Effector CD8-positive, alpha-beta T cell (primary cell): Measurements from ENCODE around the gene FTCD.
"Not testable (repeated sequence)": the region's sequence is repeated elsewhere in the genome, so short reads cannot be mapped to it uniquely, and the experiment has no call there.

Experiments used
- DNase-seq: peaks from one replicate; lab custom pipeline; 2025; lab: John Stamatoyannopoulos, UW

The FTCD gene

GRCh38 chr21:46140352-46141003 is 14.9 kb downstream of the FTCD start:
- DNase-seq: not testable (repeated sequence)

DNA sequence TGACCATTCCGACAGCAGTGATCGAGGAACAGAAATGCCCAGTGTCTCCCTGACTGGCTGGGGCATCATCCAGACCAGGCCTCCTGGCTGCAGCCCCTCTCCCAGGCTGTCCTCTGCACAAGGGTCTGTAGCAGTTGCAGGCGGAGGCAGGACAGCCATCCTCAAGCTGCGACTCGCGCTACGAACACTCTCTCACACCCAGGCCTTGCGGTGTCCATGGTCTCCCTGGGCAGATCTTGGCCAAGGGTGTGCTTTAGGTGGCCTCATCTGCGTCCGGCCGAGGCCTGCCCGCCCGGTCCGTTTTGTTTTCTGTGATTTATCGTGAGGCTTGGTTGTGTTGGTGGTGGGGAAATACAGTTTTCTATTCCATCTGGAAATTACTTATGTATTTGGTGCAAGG is 15.7 kb downstream of the FTCD start:
- DNase-seq: no peak

DNA sequence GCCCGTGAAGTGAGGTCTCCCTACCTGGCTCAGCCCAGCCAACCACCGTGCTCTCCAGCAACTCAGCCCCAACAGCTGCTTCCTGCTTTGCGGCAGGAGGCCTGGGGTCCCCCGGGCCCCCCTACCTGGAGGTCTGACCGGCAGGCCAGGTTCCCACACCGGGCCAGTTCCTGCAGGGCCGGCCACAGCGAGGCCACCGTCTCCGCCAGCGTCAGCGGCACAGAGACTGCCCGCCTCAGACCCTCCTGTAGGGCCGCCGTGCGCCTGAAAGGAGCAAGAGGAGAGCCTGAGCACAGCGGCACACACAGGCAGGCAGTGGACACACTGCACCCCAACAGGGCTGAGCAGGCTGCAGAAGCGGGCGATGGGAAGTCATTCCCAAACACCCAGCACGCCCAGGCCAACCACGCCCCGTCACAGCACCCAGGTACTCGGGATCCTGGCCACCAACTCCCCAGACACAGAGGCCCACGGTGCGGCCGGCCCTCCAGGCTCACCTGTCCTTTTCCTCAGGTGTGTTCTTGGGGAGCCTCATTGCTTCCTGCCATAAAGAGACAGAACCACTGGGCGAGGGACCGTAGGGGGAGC is 16.9 kb downstream of the FTCD start:
- no peak for DNase-seq

- DNase-seq: no peak
These were observed 17.5 kb downstream of the FTCD start for GRCh38 chr21:46137908-46138307.

DNA sequence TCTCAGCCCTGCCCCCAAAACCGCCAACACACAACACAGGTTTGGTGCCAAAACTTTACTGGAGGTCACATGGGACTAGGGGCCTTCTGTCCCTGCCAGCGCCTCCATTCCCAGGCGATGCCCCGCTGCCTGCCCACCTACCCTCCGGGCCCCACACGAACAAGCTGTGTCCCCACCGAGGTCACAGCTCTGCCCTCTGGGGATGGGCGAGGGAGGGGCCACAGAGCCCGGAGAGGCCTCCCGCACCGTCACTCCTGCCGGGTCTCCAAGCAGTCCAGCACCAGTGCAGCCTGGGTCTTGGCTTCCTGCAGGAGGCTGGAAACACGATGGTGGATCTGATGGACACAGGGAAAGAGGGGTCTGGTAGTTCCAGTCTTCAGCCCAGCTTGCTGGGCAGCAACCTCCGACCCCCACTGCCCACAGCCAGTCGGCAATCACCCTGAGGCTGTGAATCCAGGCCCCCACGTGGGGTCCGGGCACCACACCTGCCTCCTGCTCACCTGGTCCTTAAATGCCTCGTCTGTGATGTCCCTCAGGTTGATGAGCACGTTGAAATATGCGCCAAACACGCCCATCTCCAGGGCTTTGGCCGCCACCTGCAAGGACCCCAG is 18.5 kb downstream of the FTCD start:
- no peak for DNase-seq

GRCh38 chr21:46135782-46136395 is 19.5 kb downstream of the FTCD start:
- DNase-seq: no peak

DNA sequence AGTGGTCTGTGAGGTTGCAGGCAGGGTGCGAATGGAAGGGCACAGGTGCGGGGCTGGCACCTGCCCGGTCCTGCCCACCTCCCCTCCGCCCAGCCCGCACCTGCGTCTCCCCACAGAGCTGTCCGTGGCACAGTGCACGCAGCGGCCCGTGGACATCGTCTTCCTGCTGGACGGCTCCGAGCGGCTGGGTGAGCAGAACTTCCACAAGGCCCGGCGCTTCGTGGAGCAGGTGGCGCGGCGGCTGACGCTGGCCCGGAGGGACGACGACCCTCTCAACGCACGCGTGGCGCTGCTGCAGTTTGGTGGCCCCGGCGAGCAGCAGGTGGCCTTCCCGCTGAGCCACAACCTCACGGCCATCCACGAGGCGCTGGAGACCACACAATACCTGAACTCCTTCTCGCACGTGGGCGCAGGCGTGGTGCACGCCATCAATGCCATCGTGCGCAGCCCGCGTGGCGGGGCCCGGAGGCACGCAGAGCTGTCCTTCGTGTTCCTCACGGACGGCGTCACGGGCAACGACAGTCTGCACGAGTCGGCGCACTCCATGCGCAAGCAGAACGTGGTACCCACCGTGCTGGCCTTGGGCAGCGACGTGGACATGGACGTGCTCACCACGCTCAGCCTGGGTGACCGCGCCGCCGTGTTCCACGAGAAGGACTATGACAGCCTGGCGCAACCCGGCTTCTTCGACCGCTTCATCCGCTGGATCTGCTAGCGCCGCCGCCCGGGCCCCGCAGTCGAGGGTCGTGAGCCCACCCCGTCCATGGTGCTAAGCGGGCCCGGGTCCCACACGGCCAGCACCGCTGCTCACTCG is 23.3 kb downstream of the FTCD start:
- DNase-seq: no peak

- DNase-seq: no peak
These were observed 23.9 kb downstream of the FTCD start for GRCh38 chr21:46131588-46131837.

DNA sequence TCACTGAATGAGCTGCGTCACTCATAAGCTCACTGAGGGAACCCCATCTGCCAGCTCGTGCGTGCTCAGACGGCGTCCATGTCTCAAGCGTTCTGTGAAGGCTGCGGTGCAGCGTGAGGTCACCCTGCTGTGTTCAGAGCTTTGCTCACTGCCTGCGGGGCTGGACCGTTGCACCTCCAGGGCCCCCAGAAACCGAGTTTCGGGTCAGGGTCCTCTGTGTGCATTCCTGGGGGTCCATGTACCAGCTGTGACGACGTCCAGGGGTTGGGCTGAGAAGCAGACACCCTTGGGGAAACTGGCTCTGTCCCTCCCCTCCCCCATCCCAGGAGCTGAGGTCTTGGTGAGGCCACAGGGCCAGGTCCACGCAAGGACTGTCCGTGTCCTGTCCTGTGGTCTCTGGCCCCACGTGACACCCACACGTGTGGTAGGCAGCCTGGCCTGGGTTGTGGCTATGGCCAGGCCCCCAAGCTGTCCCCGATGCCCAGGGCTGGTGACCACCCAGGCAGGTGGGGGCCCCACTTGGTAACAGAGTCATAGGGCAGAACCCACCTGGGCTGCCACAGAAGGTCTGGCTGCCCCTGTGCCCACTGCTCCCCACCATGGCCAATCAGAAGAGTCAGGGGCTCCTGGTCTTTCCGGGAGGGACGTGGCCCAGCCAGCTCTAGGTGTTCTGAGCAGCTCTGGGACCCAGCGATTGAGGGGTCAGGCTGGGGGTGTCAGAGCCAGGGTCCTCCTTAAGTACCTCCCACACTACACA is 24.4 kb downstream of the FTCD start:
- DNase-seq: no peak

DNA sequence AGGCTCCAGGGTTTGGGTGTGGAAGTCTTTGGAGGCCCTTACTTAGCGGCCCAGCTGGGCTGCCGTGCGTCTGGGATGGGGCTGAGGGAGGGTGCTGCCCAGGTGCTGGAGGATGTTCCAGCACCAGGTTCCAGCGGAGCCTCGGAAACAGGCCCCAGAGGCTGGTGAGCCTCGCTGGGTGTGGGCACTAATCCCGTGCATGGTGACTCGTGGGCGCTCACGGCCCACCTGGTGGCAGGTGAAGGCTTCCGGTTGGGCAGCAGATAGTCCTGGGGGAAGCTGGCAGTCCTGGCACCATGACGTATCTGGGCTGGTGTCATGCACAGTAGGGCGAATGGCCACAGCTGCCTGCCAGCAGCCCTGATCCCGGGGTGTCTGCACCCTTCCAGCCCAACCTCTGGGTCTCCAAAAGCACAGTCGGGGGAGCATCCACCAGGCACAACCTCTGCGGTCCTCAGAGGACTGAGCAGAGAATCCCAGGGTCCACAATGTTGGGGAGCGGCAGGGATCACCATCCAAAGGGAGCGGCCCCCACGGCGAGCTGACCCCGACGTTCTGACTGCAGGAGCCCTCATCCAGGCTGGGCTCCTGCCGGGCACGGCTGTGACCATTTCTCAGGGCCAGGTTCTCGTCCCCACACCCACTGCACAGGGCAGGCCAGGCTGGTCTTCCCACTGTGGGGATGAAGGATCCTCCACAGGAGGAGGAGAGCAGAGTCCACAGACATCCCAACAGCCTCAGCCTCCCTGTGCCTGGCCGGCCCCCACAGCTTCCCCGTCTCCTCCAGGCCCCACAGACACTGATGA is 25.3 kb downstream of the FTCD start:
- DNase-seq: no peak

DNA sequence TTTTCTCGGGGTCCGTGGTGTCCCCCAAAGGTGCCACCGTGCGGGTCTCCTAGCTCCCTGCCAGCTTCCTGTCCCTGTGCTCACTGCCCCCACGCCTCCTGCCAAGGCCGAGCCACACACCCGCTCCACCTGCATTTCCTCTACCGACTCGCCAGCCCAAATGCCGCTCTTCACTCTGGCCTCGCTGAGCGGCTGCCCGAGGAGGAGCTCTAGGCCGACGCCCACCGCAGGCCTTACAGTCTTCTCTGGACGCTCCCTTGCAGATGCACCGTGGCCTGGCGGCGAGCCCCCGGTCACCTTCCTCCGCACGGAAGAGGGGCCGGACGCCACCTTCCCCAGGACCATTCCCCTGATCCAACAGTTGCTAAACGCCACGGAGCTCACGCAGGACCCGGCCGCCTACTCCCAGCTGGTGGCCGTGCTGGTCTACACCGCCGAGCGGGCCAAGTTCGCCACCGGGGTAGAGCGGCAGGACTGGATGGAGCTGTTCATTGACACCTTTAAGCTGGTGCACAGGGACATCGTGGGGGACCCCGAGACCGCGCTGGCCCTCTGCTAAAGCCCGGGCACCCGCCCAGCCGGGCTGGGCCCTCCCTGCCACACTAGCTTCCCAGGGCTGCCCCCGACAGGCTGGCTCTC is 26.3 kb downstream of the FTCD start:
- DNase-seq: no peak

GRCh38 chr21:46128106-46128932 is 27.1 kb downstream of the FTCD start:
- no peak for DNase-seq

DNA sequence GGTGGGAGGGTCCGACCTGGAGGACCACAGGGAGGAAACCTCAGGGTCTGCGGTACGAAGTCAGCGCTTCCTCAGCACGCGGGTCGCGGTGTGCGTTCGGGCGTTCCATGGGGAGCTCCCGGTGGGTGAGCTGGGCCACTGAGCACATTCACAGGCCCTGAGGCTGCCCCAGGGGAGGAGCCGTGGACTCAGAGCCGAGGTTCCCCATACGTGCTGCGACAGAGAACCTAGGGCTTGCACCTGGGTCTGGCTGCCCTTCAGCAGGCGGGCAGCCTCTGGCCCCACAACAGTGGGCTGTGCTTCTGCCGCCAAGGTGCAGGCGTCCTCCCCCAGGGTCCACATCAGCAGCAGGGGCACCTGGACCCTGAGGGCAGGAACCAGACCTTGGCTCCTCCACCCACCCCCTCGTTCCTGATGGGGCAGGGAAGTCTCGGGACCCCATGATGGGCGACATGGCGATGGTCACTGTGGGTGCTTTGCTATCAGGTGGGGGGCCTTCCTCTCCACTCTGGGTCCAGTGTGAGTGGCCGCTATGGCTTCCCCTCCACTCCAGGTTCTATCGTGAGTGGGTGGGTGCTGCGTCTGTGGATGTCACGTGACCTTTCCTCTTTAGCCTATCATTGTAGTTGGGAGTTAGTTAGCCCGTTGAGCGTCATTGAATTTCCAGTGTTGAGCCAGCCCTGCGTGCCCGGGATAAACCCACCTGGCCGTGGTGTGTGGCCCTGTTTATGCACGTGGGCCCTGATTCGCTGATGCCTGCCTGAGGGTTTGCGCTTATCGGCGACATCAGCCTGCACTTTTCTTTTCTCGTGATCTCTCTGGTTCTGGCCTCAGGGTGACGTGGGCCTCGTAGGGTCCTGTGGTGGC is 27.9 kb downstream of the FTCD start:
- no peak for DNase-seq

DNA sequence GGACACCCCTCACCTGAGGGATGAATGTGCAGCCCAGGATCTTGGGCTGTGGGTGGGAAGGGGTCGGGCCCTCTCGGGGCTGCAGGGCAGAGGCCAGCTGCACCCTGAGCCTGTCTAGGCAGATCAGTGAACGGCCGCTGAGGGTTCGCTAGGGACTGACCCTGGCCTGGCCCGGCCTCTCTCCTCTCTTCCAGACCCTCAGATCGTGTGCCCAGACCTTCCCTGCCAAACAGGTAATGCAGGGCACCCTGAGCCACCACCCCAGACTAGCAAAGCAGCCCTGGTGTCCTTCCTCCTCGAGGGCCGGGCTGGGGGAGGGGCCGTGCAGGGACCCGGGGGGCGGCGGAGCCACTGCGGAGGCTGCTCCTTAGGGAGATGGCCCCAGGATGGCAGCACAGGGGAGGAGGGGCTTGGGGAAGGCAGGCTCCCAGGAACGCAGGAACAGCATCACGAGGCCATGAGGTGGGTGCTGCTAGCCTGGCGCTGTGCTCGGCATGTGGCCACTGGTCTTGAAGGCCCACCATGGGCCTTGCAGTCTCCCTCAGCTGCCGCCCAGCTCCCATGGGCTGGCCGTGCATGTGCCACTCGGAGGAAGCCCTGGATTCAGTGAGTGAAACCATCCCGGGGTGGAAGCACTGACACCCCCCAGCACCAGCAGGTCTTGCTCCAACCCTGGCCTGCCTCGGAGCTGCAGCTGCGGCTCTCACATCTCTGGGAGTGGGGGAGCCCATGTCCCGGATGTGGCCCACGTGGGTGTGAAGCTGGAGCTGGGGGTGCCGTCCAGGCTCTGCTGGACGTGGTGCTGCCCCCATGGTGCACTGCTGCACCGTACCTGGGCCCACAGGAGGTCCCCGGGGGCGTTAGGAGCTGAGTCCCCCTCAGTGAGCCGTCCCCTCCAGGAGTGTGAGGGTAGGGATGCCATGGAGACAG is 28.8 kb downstream of the FTCD start:
- no peak for DNase-seq

- no peak for DNase-seq
These were observed 29.5 kb downstream of the FTCD start for GRCh38 chr21:46125846-46126301.

- no peak for DNase-seq
These were observed 30.2 kb downstream of the FTCD start for GRCh38 chr21:46124926-46125845.
